ENCODE data around the gene PPP1R8.
"Not testable (repeated sequence)": the region's sequence is repeated elsewhere in the genome, so short reads cannot be mapped to it uniquely, and the experiment has no call there.

PPP1R8 gene

GRCh38 chr1:27832762-27833161, 2.2 kb downstream of the PPP1R8 start:
- DNase-seq (ENCODE audit: low read depth in 2 of 2), result no peak

DNA sequence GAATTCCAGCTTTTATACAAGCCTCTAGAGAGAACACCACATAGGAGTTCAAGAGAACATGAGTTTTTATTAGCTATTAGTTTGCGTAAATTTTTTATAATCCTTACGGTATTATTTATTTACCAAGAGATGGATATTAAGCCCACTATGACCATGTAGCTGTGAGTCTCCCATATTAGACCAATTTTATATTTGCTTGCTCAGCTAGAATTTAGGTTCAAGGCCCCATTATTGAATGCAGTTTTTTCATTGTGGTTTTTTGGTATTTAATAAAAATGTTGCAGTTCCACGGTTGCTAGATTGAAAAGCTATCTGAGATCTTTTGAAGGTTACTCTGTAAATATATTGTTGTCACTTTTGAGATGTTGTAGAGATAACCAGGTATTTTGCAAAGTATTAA, 2.9 kb downstream of the PPP1R8 start:
- DNase-seq (ENCODE audit: low read depth in 2 of 2), result no peak

DNA sequence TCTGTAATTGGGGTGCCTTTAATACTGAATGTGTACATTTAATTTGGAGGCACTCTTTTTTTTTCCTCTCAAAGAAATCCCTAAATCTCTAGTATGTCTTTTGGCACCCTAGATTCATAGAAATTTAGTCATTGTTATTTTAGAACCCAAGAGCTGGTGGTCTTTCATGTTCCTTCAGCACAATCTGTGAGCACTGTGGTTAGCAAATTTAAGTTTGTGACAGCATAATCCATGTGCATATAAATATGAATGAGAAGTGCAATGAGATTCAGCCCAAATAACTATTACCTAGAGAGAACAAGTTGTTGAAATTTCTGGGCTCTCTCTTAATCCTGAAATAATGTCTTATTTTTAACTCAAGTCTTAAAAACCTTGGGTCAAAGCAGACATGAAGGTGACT, 4.5 kb downstream of the PPP1R8 start:
- no peak for DNase-seq (ENCODE audit: low read depth in 2 of 2)

GRCh38 chr1:27835501-27835900, 4.9 kb downstream of the PPP1R8 start:
- no peak for DNase-seq (ENCODE audit: low read depth in 2 of 2)

- DNase-seq (ENCODE audit: low read depth in 2 of 2), result no peak
These were observed 19.4 kb downstream of the PPP1R8 start for GRCh38 chr1:27849951-27850350.

DNA sequence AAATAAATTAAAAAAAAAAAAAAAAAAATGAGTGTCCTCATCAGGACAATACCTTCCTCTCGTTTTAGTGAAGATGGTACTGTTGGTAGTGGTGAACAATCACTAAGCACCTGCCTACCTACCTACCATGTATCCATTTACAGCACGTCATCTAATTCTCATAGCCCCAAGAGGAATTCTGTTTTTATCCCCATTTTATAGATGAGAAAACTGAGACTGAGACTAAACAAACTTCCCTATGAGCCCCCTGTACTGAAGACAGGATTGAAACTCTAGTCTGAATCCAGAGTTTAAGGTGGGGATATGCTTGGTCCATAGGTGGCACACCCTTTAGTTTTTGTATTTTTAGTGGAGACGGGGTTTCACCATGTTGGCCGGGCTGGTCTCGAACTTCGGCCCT, 24.5 kb downstream of the PPP1R8 start:
- no peak for DNase-seq (ENCODE audit: low read depth in 2 of 2)

GRCh38 chr1:27856561-27857343, 26.2 kb downstream of the PPP1R8 start:
- DNase-seq (ENCODE audit: low read depth in 2 of 2), result no peak

GRCh38 chr1:27857552-27857951, 27.0 kb downstream of the PPP1R8 start:
- not testable (repeated sequence) for DNase-seq (ENCODE audit: low read depth in 2 of 2)

DNA sequence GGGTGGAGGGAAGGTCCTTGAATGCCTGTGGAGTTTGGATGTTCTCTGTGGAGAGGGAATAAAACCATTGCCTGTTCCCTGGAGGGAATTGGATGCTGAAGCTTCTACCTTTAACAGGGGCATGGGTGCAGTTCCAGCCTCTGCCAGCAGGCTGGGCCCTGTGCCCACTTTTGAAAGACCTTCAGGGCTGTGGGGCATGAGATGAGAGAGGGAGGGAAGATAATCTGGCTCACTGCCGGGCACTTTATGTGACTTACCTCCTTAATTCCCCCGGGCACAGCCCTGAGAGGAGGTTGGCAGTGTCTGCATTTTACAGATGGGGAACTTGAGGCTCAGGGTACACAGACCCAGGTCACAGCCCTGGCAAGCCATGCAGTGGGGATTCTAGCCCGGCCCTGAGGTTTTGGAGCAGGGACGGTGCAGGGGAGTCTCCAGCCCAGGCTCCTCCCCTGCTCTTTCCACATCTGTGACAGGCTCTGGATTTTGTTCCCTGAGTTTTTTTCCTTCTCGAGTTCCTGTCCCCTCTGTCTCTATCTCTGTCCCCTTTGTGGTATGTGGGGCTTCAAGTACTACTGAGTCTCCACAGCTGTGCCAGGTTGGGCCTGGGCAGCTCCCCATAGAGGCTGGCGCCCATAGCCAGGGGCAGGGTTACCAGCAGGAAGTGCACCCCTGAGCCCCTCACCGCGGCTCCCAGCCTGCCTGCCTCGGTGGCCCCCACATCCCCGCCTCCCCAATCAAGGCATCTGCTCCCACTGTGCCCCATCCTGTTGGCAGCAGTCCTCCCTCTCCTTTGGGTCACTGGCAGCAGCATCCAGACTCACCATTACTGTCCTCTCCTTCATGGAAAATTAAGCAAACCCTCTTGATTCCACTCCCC, 27.7 kb downstream of the PPP1R8 start:
- peak; percentile 69 for DNase-seq (ENCODE audit: low read depth in 2 of 2)

- DNase-seq (ENCODE audit: low read depth in 2 of 2), result no peak
These were observed 28.5 kb downstream of the PPP1R8 start for GRCh38 chr1:27858949-27859576.

DNA sequence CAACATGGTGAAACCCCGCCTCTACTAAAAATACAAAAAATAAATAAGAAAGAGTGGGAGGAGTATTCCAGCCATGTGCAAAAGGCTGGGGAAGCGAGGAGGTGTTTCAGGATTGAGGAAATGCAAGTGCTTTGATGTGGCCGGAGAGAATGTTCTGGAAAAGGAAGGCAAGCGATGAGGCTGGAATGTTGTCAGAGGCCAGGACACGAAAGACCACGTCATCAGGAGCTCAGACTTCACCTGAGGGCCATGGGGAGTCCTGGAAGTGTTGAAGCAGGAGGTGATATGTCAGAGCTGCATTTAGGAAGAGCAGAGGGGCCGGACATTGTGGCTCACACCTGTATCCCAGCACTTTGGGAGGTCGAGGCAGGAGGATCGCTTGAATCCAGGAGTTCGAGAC, 30.9 kb downstream of the PPP1R8 start:
- no peak for DNase-seq (ENCODE audit: low read depth in 2 of 2)

DNA sequence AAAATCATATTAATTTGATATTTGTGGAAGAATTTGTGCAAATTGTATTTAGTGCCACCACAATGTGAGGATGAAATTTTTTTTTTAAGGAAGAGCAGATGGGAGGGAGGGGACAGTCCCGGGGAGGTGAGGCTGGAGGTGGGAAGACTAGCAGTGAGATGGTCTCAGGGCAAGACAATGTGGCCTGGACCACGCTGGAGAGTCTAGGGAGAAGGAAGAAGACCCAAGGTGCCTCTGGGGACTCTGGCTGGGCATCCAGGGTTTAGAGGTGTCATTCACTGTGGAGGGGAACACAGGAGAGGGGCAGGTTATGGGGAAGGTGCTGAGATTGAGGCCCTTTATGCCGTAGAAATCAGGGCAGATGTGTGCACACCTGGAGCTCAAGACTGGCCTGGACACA, 31.4 kb downstream of the PPP1R8 start:
- DNase-seq (ENCODE audit: low read depth in 2 of 2), result no peak

DNA sequence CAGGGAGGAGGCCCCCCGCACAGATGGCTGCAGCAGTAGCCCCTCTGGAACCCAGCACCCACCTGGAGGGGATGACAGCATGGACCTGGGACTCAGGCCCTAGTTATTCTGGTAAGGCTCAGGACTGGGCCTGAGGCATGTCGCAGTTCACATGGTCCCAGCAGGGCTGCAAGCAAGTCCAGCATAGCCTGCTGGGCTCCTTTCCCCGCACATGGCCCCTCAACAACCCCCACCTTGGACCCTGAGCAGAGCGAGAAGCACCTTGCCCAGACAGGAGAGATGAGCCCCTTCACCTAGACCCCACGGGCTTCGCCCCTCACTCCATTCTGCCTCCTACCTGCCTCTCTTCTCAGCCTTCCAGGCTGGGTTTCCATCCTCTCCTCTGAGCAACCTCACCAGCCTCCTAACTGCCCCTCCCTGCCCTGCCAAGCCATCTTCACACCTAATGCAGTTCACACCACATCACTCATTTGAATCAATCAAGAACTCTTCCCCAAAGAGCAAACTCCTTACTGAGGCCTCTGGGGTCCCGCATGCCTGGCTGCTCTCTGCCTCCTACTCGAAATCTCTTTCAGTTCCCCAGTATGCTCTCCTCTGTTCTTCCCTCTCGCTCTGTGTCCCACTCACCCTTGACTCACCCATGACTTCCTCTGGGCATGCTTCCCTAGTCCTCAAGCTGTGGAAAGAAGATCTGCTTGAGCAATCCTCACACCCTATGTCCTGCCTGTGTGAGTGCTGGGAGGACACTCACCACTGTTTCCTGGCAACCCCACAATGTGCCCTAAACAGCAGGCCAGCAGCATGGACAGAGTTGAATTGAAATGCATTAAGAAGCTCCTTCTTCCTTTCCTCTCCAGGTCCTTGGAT, 32.3 kb downstream of the PPP1R8 start:
- no peak for DNase-seq (ENCODE audit: low read depth in 2 of 2)

DNA sequence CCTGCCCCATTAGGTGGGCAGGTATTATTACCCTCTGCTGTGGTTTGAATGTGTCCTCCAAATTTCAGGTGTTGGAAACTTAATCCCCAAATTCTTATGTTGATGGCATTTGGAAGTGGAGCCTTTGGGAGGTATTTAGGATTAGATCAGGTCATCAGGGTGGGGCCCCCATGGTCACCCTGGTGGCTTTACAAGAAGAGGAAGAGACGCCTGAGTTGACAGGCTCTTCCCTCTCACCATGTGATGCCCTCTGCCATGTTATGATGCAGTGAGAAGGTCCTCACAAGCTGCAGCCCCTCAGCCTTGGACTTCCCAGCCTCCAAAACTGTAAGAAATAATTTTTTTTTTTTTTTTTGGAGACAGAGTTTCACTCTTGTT, 32.9 kb downstream of the PPP1R8 start:
- DNase-seq (ENCODE audit: low read depth in 2 of 2), result no peak

DNA sequence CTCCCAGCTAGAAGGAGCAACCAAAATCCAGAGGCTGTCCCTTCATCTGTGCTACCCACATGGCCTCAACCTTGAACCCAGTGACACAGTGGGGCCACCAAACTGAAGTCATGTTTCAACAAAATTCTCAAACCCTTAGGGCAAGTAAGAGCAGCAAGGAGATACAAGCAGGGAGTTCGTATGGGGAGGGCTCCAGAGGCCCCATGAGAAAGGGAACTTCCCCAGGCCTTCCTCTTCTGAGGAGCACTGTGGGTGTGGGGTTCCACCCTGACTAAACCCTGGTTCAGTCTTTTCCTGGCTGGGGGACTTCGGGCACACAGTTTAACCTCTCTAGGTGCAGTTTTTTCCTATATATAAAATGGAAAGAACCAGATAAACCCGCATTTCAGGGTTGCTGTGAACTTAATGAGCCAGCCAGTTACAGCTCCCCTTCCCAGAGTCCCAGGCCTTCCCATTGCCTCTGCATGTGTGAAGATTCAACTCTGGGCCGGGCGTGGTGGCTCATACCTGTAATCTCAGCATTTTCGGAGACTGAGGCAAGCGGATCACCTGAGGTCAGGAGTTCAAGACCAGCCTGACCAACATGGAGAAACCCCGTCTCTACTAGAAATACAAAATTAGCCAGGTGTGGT, 33.8 kb downstream of the PPP1R8 start:
- no peak for DNase-seq (ENCODE audit: low read depth in 2 of 2)

GRCh38 chr1:27865821-27866220, 35.2 kb downstream of the PPP1R8 start:
- no peak for DNase-seq (ENCODE audit: low read depth in 2 of 2)

DNA sequence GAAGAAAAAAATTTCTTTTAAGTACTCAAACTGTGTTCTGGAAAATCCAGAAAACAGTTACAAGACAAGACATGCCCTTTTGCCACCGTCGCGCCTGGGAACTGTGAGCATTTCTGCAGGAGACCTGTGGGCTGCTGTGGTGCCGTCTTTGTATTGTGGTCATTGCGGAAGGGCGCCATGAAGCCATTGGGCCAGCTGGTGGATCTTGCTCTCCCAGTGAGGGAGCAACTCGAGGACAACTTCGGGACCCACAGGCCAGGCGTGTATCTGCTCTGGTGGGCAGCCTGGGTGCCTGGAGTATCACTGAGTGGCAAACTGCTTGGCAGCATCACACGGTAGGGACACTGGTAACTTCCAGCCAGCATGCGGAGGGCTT, 38.0 kb downstream of the PPP1R8 start:
- no peak for DNase-seq (ENCODE audit: low read depth in 2 of 2)

DNA sequence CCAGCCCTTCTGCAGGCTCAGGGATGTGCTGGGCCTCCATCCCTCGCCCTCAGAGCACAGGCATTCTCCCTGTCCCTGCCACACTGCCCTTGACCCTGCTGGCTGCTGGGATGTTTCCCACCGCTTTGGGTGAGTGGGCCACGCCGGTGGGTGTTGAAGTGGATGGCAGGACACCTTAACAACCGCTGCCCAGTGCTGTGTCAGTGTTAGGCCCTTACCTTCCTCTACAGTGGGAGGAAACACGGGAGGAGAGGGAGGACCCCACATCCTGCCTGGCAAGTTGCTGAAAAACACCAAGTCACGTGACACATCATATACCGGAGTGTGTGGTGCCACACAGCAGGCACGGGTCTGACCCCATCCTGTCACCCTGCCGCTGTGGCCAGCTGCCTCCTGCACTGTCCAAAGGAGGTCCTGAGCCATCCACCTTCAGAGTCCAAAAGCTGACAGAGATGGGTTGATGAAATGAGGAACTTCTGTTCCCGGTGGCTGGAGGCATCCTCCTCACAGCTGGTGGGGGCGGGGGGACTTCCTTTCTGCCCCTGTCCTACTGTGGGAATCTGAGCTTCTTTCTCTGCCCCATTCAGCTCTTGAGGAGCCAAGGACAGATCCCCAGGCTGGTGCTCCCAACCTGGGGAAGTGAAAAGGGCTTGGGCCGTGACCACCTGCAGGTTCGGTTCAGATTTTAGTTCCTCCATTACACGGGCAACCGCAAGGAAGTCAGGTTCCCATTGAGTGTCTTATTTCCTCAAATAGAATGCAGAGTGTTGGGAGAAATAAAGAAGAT, 38.5 kb downstream of the PPP1R8 start:
- DNase-seq (ENCODE audit: low read depth in 2 of 2), result peak in 1 of 2 donors; percentile 51

DNA sequence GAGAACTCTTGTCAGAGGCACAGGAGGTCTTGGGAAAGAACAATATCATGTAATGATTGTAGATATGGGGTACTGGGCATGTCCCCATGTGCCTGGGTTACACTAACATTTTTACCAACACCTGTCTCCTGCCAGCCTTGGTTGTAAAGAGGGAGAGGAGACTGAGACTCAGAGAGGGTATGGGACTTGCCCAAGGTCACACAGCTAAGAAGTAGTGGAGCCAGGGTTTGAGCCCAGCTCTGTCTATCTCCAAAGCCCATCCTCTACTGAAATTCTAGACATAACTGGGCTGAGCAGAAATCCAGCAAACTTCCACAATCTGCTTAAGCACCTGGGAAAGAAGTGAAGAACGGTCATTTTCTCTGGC, 39.1 kb downstream of the PPP1R8 start:
- no peak for DNase-seq (ENCODE audit: low read depth in 2 of 2)

GRCh38 chr1:27871076-27871475, 40.5 kb downstream of the PPP1R8 start:
- not testable (repeated sequence) for DNase-seq (ENCODE audit: low read depth in 2 of 2)

Data from activated CD8-positive, alpha-beta memory T cell treated with anti-CD3 and anti-CD28 coated beads for 4 hours (primary cell).